NOMO-1 treated with dmso at 0.1 percent for 144 hours (cell line): ENCODE data around the gene NSDHL.
"Not testable (repeated sequence)": the region's sequence is repeated elsewhere in the genome, so short reads cannot be mapped to it uniquely, and the experiment has no call there.

Source experiments
- DNase-seq: peaks from one replicate; lab custom pipeline; 2025; ENCODE audit not compliant: unreplicated experiment; lab: John Stamatoyannopoulos, UW

The NSDHL gene

GRCh38 chrX:152830312-152831305 lies at the start of gene NSDHL, which contains the start of gene CETN2:
TSS of gene NSDHL (plus strand) at chrX:152831063. CDS start at chrX:152846325, 15,262 bp downstream.
TSS of gene CETN2 (minus strand) at chrX:152830757. CDS start at chrX:152830710, 47 bp downstream.
- peak; percentile 87 for DNase-seq

GRCh38 chrX:152787062-152787461 lies 43.8 kb upstream of the NSDHL start:
- DNase-seq: not testable (repeated sequence)

- no peak for DNase-seq
Observed at GRCh38 chrX:152798945-152799344, 31.9 kb upstream of the NSDHL start.

DNA sequence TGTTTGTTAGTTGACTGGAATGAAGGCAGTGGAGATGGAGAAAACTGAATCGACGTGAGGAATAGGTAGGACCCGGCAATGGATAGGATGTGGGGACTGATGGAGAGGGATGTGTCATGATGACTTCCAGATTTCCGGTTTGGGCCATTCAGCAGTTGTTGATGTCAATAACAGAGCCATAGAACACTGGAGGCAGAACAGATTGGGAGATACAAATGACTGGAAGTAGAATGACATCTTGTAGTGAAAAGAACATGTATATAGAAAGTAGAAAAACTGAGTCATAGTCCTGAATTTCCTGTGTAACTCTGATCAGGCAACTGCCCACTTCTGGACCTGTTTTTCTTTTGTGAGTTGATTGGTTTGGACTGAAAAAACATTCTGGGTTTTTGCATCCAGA lies 24.8 kb upstream of the NSDHL start:
- DNase-seq: no peak

GRCh38 chrX:152810403-152810802 lies 20.5 kb upstream of the NSDHL start:
- DNase-seq: no peak

- DNase-seq: no peak
Observed at GRCh38 chrX:152813206-152813605, 17.7 kb upstream of the NSDHL start.

DNA sequence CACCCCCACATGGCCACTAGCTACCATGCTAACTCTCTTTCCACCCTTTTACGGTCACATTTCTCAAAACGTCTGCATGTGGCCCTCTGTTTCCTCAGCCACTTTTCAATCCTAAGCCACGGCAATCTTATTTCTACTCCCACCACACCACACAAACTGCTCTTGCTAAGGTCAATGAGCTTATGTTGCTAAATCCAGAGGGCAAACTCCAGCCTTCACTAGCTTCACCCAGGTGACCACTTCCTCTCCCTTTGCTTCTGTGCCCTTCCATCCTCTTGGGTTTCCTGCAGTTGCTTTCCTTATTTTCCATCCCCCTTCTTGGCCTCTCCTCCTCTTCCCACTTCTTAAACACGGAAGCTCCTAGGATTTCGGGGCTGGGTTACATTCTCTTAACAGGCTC lies 16.8 kb upstream of the NSDHL start:
- no peak for DNase-seq

DNA sequence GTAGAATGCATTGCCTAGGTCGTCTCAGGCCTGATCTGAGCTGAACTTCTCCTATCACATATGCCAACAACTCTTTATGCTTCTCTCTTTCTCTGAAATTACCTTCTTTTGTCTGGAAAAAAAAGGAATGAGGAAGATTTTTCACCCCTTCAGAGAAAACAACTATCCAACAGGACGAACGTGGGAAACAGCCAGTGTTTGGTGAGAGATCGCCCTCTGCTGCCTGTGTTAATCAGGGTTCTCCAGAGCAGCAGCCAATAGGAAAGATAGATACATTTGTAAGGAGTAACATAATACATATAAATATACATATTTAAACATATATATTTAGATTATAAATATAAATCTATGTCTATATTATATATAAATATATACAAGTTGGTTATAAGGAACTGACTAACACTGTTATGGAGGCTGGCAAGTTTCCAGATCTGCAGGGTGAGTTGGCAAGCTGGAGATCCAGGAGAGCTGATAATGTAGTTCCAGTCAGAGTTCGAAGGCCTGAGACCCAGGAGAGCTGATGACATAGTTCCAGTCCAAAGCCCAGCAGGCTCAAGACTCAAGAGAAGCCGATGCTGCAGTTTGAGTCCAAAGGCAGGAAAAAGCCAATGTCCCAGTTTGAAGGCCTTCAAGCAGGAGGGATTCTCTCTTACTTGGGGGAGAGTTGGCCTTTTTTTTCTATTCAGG lies 13.6 kb upstream of the NSDHL start:
- no peak for DNase-seq

DNA sequence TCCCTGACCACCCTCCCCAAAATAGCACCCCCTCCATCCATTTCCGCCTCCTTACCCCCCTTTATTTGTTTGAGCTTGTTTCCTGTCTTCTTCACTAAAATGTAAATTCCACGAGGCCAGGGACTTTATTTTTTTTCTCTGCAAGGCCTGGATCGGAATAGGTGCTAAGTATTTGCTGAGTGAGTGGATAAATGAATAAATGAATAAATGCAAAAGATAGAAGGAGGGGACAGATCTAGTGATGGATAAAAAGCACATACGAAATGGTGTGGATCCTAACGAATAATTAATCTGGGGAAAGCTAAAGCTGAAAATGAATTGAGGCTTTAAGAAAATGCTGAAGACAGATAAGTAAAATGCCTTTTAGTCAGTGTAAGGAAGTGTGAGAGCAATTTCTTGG lies 12.5 kb upstream of the NSDHL start:
- no peak for DNase-seq

DNA sequence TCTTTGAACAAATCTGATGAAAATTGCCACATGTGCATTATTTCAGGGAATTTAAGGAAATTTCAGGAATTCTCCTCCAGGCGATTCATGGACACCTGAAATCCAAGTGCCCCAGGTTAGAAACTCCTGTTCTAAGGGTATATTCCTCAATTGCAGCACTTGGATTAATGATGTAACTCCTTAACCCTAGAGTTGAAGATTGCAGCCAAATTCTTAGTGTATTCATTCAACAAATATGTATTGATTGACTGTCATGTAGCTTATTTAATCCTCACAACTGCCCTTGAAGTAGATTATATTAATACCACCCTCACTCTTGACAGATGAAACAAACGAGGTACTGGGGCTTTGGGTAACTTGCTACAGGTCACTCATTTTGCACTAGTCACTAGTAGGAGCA lies 11.6 kb upstream of the NSDHL start:
- no peak for DNase-seq

DNA sequence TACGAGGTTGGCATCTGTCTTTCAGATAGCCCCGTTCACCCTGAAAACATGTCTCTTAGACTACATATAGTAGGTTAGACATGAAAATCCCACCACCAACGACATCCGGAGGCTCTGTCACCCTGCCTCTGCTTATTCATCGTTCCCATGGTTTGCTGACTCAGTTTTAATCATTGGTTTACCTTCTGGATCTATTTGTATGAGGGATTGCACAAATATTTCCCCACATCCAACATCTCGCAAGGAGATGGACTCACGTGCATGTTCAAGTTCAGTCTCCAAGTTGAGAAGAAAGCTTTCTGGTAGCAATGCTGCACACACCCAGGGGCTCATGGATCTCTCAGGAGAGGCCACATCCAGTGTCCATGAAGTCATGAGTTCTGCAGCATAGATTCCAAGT lies 11.1 kb upstream of the NSDHL start:
- no peak for DNase-seq

DNA sequence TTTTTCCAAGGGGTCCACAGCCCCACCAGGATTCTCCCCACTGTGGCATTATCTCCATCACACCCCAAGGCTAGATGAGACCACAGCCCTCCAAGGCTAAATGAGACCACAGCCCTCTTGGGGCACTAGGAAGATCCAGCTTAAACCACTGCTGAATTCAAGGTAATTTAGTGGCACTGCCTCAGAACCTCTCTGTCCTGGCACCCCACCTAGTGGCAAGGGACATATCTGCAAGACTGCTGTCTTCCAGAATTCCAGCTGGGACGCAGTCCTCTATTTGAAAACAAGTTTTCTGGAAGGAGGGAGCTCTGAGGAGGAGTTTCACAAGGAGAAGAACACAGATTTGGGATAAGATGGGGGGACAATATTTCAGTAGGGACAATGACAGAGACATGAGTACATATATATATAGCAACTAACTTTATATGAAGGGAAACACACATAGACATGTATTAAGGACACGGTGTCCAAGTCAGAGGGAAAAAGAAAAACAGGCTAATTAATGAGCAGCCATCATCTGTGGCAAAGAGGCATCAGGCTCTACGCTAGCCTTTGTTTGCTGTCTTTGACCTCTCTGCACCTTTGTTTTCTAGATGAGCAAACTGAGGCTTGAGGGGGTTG lies 9.6 kb upstream of the NSDHL start:
- DNase-seq: no peak

GRCh38 chrX:152822383-152823086 lies 8.3 kb upstream of the NSDHL start:
- no peak for DNase-seq

DNA sequence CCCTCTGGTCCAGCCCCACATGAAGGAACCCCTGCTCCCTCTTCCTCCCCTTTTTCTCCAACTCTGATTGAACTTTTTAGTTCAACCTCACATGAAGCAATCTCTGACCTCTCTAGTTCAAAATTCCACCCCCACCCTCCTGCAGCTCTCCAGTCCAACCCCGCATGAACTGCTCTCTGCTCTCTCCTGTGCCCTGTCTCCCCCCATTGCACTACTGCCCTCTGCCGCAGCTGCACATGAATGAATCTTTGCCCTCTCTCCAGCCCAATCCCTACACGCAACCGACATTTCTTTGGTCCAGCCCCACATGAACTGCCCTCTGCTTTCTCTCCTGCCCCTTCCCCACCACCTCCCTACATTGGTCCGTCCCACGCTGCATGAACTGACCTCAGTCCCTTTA lies 7.2 kb upstream of the NSDHL start:
- no peak for DNase-seq

DNA sequence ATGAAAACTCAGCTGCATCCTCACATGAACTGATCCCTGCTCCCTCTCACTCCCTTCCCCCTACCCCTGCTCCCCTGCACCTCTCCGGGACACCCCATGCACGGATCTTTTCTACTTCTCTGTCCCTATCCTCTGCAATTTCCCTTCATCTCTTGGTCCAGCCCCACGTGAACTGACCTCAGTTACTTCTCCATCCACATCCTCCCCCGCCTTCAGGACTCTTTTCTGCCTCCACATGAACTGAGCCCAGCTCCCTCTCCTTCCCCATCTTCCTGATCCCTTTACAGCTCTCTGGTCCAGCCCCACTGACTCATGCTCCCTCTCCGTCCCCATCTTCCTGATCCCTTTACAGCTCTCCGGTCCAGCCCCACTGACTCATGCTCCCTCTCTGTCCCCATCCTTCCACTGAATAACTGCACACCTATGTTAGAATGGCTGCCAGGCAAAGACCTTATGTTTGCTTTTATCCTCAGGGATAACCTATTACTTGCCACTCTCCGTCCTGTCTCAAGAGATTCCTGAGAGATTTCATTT lies 6.0 kb upstream of the NSDHL start:
- no peak for DNase-seq

DNA sequence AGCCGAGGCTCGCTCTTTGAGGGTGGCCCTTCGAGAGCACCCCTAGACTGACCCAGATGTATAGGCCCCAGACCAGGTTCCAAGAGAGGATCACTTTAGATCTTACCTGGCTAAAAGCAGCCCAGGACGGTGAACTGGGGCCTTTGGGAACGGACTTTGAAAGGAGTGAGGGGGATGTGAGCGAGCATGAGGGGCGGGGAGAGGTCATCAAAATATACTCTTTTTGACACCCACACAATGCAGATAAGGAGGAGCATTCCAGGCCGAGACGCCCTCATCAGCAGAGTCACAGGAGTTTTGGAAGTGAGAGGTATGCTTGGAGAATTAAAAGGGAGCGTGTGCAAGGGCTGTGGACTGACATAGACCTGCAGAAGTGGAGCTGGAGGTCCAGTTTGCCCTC lies 528 bp downstream of the NSDHL start:
- DNase-seq: no peak

DNA sequence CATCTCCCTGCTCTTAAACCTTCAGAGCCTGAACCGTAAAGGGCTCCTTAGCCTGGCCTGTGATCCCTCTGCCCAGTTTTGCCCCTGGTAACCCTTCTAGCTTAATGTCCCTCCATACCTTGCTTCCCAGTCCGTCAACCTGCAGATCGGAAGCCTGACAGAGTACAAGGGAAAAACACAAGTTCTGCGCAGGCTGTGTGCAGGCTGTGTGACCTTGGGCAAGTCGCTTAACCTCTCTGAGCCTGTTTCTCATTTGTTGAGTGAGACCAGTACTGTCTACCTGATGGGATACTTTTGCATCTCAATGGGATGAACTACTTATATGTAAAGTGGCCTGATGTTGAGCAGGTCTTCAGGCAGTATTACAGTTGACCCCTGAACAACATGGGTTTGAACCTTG lies 1.7 kb downstream of the NSDHL start:
- DNase-seq: no peak

GRCh38 chrX:152833378-152833777 lies 2.5 kb downstream of the NSDHL start:
- no peak for DNase-seq

GRCh38 chrX:152835470-152835869 lies 4.6 kb downstream of the NSDHL start:
- not testable (repeated sequence) for DNase-seq

GRCh38 chrX:152842772-152843338 lies 12.0 kb downstream of the NSDHL start:
- DNase-seq: no peak
